HTR-8/SVneo (cell line): ENCODE measurements around the gene B4GALT6.

Experiments
- DNase-seq: peaks from one replicate; pipeline ENCODE4 v3.0.0; 2011; ENCODE audit warnings: low spot score, mixed read lengths; ENCODE audit not compliant: insufficient read length
- FAIRE-seq: peaks from 2 replicates; lab custom pipeline; 2011; peaks lifted over from hg19 to GRCh38; lab: Jason Lieb, UNC

B4GALT6 gene

GRCh38 chr18:31603315-31603714 is 81.1 kb downstream of the B4GALT6 start:
- no peak for FAIRE-seq

DNA sequence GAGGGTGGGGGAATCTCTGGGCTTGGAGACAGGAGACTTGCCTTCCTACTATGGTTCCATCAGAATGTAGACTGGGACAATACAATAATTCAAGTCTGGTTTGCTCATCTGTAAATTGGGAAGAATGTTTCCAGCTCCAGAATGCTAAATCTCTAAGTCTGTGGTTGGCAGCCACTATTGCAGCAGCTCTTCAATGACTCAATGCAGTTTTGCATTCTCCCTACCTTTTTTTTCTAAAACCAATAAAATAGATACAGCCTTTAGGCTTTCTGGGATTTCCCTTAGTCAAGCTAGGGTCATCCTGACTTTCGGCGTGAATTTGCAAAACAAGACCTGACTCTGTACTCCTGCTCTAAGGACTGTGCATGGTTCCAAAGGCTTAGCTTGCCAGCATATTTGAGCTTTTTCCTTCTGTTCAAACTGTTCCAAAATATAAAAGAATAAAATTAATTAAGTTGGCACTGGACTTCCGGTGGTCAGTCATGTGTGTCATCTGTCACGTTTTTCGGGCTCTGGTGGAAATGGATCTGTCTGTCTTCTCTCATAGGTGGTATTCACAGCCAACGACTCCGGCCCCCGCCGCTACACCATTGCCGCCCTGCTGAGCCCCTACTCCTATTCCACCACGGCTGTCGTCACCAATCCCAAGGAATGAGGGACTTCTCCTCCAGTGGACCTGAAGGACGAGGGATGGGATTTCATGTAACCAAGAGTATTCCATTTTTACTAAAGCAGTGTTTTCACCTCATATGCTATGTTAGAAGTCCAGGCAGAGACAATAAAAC is 86.2 kb downstream of the B4GALT6 start:
- no peak for FAIRE-seq
- DNase-seq = no peak

More at GRCh38 chr18:31603315-31603714, 81.1 kb downstream of the B4GALT6 start:
- DNase-seq = no peak

DNA sequence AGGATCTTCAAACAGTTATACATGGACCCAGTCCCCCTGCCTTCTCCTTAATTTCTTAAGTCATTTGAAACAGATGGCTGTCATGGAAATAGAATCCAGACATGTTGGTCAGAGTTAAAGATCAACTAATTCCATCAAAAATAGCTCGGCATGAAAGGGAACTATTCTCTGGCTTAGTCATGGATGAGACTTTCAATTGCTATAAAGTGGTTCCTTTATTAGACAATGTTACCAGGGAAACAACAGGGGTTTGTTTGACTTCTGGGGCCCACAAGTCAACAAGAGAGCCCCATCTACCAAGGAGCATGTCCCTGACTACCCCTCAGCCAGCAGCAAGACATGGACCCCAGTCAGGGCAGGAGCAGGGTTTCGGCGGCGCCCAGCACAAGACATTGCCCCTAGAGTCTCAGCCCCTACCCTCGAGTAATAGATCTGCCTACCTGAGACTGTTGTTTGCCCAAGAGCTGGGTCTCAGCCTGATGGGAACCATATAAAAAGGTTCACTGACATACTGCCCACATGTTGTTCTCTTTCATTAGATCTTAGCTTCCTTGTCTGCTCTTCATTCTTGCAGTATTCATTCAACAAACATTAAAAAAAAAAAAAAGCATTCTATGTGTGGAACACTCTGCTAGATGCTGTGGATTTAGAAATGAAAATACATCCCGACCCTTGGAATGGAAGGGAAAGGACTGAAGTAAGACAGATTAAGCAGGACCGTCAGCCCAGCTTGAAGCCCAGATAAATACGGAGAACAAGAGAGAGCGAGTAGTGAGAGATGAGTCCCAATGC is 88.1 kb downstream of the B4GALT6 start:
- DNase-seq (no peak), FAIRE-seq (no peak)

DNA sequence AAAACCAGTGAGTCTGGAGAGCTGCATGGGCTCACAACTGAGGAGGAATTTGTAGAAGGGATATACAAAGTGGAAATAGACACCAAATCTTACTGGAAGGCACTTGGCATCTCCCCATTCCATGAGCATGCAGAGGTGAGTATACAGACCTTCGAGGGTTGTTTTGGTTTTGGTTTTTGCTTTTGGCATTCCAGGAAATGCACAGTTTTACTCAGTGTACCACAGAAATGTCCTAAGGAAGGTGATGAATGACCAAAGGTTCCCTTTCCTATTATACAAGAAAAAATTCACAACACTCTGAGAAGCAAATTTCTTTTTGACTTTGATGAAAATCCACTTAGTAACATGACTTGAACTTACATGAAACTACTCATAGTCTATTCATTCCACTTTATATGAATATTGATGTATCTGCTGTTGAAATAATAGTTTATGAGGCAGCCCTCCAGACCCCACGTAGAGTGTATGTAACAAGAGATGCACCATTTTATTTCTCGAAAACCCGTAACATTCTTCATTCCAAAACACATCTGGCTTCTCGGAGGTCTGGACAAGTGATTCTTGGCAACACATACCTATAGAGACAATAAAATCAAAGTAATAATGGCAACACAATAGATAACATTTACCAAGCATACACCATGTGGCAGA is 89.1 kb downstream of the B4GALT6 start:
- DNase-seq = no peak
- no peak for FAIRE-seq

DNA sequence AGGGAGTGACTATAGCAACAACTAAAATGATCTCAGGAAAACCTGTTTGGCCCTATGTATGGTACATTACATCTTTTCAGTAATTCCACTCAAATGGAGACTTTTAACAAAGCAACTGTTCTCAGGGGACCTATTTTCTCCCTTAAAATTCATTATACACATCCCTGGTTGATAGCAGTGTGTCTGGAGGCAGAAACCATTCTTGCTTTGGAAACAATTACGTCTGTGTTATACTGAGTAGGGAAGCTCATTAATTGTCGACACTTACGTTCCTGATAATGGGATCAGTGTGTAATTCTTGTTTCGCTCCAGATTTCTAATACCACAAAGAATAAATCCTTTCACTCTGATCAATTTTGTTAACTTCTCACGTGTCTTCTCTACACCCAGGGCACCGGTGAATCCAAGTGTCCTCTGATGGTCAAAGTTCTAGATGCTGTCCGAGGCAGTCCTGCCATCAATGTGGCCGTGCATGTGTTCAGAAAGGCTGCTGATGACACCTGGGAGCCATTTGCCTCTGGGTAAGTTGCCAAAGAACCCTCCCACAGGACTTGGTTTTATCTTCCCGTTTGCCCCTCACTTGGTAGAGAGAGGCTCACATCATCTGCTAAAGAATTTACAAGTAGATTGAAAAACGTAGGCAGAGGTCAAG is 91.7 kb downstream of the B4GALT6 start:
- no peak for FAIRE-seq

DNA sequence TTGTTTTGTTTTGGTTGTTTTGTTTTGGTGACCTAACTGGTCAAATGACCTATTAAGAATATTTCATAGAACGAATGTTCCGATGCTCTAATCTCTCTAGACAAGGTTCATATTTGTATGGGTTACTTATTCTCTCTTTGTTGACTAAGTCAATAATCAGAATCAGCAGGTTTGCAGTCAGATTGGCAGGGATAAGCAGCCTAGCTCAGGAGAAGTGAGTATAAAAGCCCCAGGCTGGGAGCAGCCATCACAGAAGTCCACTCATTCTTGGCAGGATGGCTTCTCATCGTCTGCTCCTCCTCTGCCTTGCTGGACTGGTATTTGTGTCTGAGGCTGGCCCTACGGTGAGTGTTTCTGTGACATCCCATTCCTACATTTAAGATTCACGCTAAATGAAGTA is 92.8 kb downstream of the B4GALT6 start, which contains the start of gene TTR:
TTR (plus strand) TSS at position 250 of the 400 bp plus-strand sequence; CDS start at position 276, 26 bp downstream.
- DNase-seq = no peak
- no peak for FAIRE-seq

More for the DNA sequence above, 91.7 kb downstream of the B4GALT6 start:
- no peak for DNase-seq

- no peak for DNase-seq
- FAIRE-seq = no peak
Measured at GRCh38 chr18:31591113-31591512, 93.3 kb downstream of the B4GALT6 start.

DNA sequence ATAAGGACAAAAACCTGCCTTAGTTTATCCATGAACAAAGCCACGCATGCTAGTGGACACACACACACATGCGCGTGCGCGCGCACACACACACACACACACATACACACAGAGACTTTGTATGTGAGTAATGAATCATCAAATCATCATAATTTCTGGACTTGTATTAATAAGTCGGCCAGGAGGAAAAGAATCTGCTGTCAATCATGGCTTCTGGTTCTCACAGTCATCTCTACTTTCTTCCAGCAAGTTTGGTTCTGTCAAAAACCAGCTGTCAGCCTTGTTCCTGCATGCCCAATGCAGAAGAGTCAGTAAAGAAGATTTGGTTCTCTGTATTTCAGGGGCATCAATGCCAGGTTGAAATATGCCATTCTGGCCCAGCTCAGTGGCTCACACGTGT is 93.8 kb downstream of the B4GALT6 start:
- FAIRE-seq = no peak

DNA sequence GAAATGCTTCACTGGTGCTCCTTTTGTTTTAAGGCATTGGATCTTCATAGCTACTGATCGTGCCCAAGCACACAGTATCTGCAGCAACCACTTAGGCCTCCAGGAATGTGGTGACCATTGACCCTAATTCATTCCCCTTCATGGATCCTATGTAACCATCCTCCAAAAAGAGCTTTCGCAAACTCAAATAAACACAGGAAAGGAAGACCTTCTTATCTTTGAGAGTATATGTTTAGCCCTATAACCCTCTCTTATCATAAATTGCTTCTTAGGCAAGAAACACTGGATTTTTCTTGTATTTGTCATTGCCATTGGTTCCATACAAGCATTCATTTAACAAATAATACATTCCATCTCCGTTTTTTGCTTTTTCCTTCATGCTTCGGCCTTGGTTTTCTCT is 96.9 kb downstream of the B4GALT6 start:
- DNase-seq (no peak), FAIRE-seq (no peak)

More for the DNA sequence above, 93.8 kb downstream of the B4GALT6 start:
- DNase-seq = no peak

DNA sequence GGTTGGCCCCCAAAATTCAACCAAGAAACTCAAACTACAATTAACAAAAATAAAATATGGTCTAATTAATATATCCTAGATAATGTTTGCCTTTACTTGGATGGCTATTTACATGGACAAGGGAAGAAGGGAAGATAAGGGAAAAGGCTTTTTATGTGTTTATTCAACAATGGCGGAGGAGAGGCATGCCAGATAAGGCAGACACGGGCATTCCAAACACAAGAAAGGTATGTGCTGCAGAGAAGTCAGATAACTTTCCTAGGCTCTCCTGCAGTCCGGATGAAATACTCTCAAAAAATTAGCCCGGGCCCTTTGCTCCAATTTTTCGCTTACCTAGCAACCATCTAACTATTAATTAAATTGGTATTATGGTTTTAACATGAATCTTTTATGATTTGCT is 97.8 kb downstream of the B4GALT6 start:
- no peak for DNase-seq

GRCh38 chr18:31585991-31586390 is 98.4 kb downstream of the B4GALT6 start:
- no peak for DNase-seq
- no peak for FAIRE-seq

More for the DNA sequence above, 97.8 kb downstream of the B4GALT6 start:
- no peak for FAIRE-seq

- no peak for DNase-seq
- no peak for FAIRE-seq
Measured at GRCh38 chr18:31583185-31583854, 101.1 kb downstream of the B4GALT6 start.

GRCh38 chr18:31581498-31582197 is 102.7 kb downstream of the B4GALT6 start:
- peak; percentile 48 for DNase-seq
- FAIRE-seq = no peak

DNA sequence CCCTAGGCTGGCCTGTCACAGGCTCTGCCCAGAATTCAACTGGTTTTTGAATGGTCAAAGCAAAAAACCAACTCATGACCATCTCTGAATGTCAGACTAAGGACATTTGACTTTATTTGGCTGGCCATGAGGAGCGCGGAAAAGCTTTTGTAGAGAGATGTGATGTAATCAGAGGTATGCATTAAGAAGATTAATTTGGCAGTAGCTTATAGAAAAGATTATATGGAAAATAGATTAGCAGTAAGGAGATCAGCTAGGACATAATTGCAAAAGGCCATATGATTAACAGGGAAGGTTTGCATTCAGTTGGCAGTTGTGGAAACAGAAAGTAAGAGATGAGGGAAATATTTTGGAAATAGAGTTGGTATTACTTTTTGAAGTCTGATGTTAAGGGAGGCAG is 105.0 kb downstream of the B4GALT6 start:
- FAIRE-seq = no peak
- no peak for DNase-seq

DNA sequence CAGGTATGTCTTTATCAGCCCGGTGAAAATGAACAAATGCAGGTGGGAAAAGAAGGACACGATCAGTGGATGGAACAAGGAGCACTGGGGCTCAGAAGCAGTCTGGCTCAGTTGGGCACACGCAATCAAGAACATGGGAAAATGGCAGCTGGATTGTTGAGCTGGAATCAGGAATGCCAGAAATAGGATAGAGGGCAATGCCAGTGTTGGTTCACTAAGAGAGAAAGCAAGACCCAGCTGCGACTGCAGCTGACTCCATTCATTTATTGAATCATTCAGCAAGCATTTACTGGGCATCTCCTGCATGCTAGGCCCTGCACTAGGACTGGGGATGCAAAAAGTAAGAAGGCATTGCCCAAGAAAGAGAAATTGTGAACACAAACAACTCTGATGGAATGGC is 106.3 kb downstream of the B4GALT6 start:
- FAIRE-seq = no peak
- no peak for DNase-seq

DNA sequence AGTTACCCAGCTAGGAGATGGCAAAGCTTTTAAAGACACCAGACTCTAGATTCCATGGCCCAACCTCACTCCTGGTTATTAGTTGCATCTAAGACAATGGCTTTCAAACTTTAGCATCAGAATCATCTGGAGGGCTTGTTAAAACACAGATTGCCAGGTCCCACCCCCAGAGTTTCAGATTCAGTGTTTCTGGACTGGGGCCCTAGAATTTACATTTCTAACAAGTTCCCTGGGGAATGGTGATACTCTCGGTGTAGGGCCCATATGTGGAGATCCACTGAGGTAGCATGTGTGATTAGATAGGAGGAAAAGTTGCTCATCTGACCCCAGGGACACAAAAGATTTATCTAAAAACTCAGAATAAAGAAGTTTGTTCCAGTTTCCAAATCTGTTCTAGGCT is 107.2 kb downstream of the B4GALT6 start:
- no peak for FAIRE-seq
- DNase-seq = no peak

DNA sequence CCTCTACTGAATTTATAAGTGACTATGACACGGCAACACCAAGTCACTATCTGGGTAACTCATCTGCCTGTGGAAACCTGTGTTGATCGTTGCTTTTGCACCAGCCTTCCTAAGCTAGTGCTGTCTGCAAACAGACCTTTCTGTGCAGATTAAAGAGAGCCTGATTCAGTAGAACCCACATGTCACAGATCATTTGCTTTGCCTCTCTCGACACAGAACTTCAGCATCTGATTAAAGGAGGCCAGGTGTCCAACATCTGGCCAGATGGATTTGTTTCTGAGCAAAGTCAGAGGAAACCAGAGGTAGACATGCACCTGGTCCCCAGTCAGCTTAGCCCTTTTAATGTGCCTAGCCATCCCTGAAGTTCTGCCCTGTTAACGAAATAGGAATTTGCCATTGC is 107.7 kb downstream of the B4GALT6 start:
- no peak for DNase-seq
- FAIRE-seq = no peak

DNA sequence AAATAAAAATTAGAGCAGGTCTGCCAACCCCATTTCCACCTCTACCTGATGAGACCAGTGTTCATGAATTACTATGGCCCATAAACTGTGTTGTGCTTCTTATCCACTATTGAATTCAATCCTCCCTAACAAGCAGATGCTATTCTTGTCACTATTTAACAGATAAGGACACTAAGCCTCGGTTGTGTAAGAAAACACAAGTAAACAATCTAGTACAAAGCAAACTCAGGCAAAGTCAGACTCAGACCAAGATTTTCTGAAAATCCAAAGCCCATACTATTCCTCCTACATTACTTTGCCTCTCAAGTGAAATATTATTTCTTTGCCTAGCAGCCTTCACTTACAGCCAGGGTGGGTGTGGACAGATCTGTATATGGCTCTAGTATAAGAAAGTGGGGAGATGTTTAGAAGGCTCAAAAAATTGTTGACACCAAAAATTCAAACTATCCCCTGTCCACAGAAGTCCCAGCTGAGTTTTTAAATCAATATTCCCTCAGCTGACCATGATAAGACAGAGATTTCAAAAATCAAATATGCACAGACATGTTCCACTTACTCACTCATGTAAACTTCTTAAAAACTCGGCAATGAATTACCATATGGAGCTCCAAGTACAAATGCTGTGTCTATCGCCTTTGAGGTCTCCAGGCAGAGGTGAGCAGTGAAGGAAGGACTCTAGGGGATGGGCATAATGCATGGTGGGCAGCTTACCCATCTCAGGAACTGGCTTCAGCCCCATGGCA is 108.7 kb downstream of the B4GALT6 start:
- no peak for FAIRE-seq
- DNase-seq = no peak
